Naive thymus-derived CD4-positive, alpha-beta T cell (primary cell): Measurements from ENCODE around the gene EPB41. TPM values are rescaled to one million over a fixed set of nuclear protein-coding genes. Genes with fewer than 3 reads are reported as not detected.

Source experiments
- ATAC-seq: fragments of 150-1000 bp; cut with Tn5 transposase; 2 replicates; pipeline ENCODE4 v1.10.0; 2021; ENCODE audit warnings: mild to moderate bottlenecking, moderate library complexity
- CTCF ChIA-PET: fragments of 350-600 bp; sonication (Branson Sonifier 250); formaldehyde crosslinking; loops from one replicate; lab custom pipeline; 2021; ENCODE audit warnings: antibody characterized with exemption; lab: Charles Lee
- POLR2A ChIA-PET: fragments of 350-600 bp; sonication (Branson Sonifier 250); formaldehyde crosslinking; loops from one replicate; lab custom pipeline; 2021; ENCODE audit warnings: antibody characterized with exemption, inconsistent platforms; lab: Charles Lee
- DNase-seq, 9 donors: peaks; one replicate each; pipeline versions ENCODE4 v3.0.0 to v3.0.0-alpha.2; 2020 to 2022; ENCODE audit warnings: mixed read lengths in 1 of 9
- H3K27ac ChIP-seq: one replicate; pipeline ENCODE4 v1.7.0; 2013; ENCODE audit warnings: mild to moderate bottlenecking, low read depth, low read length, moderate library complexity
- H3K27me3 ChIP-seq, 2 donors: one replicate each; pipeline ENCODE4 v1.7.0; 2013; ENCODE audit warnings: low read length in 2 of 2, mild to moderate bottlenecking in 2 of 2, moderate library complexity in 2 of 2; ENCODE audit not compliant: control insufficient read depth in 2 of 2, insufficient read depth in 2 of 2
- H3K36me3 ChIP-seq, 3 experiments: 1 replicate in 2 of 3; 2 replicates in 1 of 3; pipeline ENCODE4 v1.7.0; 2013; ENCODE audit warnings: low read length in 3 of 3, mild to moderate bottlenecking in 3 of 3, moderate library complexity in 1 of 3; ENCODE audit not compliant: insufficient read depth in 3 of 3, control insufficient read depth in 2 of 3
- H3K4me1 ChIP-seq, 2 donors: one replicate each; pipeline ENCODE4 v1.7.0; 2013; ENCODE audit warnings: low read length in 2 of 2, mild to moderate bottlenecking in 2 of 2, moderate library complexity in 1 of 2; ENCODE audit not compliant: control insufficient read depth in 2 of 2, insufficient read depth in 2 of 2
- H3K4me3 ChIP-seq: 2 replicates; pipeline ENCODE4 v1.7.0; 2013; ENCODE audit warnings: mild to moderate bottlenecking, low read length
- H3K9me3 ChIP-seq, 3 experiments: 1 replicate in 2 of 3; 2 replicates in 1 of 3; pipeline ENCODE4 v1.7.0; 2013; ENCODE audit warnings: low read length in 3 of 3; ENCODE audit not compliant: control insufficient read depth in 2 of 3
- H3K27ac Mint-ChIP-seq, 9 donors: one replicate each; pipeline ENCODE4 v1.8.0; 2020 to 2022; ENCODE audit warnings: mixed read lengths in 9 of 9, mild to moderate bottlenecking in 8 of 9, moderate library complexity in 5 of 9, inconsistent platforms in 2 of 9
- H3K27me3 Mint-ChIP-seq, 5 donors: one replicate each; pipeline ENCODE4 v1.8.0; 2021 to 2022; ENCODE audit warnings: mixed read lengths in 5 of 5, mild to moderate bottlenecking in 1 of 5
- H3K36me3 Mint-ChIP-seq, 5 donors: one replicate each; pipeline ENCODE4 v1.8.0; 2020 to 2022; ENCODE audit warnings: mixed read lengths in 5 of 5, mild to moderate bottlenecking in 3 of 5, inconsistent platforms in 1 of 5
- H3K4me1 Mint-ChIP-seq, 7 donors: one replicate each; pipeline ENCODE4 v1.8.0; 2020 to 2022; ENCODE audit warnings: mixed read lengths in 7 of 7, mild to moderate bottlenecking in 3 of 7, inconsistent platforms in 1 of 7
- H3K4me3 Mint-ChIP-seq, 10 donors: one replicate each; pipeline ENCODE4 v1.8.0; 2020 to 2022; ENCODE audit warnings: mild to moderate bottlenecking in 10 of 10, mixed read lengths in 10 of 10, moderate library complexity in 6 of 10, inconsistent platforms in 2 of 10
- H3K9me3 Mint-ChIP-seq, 11 donors: one replicate each; pipeline ENCODE4 v1.8.0; 2020 to 2022; ENCODE audit warnings: mixed read lengths in 11 of 11, mild to moderate bottlenecking in 4 of 11, inconsistent platforms in 1 of 11, moderate library complexity in 1 of 11
- intact Hi-C, 2 donors: fragments of 100-400 bp; cut with micrococcal nuclease; formaldehyde crosslinking; loops; one replicate each; pipeline ENCODE4 v1.15.1; 2023
- polyA plus RNA-seq, 2 donors: library from polyadenylated mRNA; unstranded; fragments of 300-500 nt; fragmentation: Illumina TruSeq; gene quantifications; one replicate each; pipeline ENCODE4 v1.2.3, GENCODE V29; 2021
- total RNA-seq, 6 experiments: library from RNA in 5 of 6; stranded (reverse) in 5 of 6; gene quantifications; 1 replicate in 5 of 6; 2 replicates in 1 of 6; pipeline ENCODE4 v1.2.3 and lab custom pipeline; 2021 to 2026

EPB41 gene
- total and polyA plus RNA-seq, 7 experiments from 2014 or later = 115 to 325 (median 162) TPM

DNA sequence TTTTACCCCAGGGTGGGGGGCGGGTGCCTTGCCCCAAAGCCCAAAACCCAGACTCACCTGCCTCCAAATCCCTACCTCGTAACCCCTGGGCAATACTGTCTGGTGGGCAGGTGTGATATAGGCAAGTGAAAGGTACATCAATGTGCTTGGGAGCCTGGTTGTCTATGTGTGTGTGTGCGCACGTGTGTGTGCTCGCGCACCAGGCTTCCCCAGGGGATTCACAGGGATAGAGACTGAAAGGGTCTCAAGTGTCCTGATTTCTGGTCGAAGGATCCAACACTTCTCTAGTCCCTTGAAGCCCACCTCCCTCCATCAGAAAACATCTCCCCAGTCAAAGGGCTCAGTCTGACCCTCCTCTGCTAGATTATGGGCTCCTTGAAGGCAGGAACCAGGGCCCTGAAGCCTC lies 28.9 kb upstream of the EPB41 start:
- CTCF ChIA-PET = interaction anchor here (0.5 to 2.6 kb wide), 11 partner anchors 8 to 1627 kb away, joined by 3 to 29 read pairs (median 4); no protein-coding TSS in a partner anchor
- POLR2A ChIA-PET = interaction anchor here (0.5 to 2.1 kb wide), 15 partner anchors 9 to 1360 kb away, joined by 3 to 20 read pairs (median 4); partner anchors contain the start of genes EPB41, SRSF4, TAF12 and YTHDF2
- Mint-ChIP-seq H3K4me3 (peak overlapping the region in 5 of 10 donors; percentile 70 to 95 (median 80)), H3K27ac (peak overlapping the region; percentile 74 to 98 (median 90)), H3K27me3 (no peaks in the 10 kb centered on the region), H3K36me3 (peaks cover 0 to 1% (median 0%) of the 10 kb centered on the region in 5 donors), H3K9me3 (peaks cover 0 to 3% (median 0%) of the 10 kb centered on the region in 11 donors), H3K4me1 (peaks cover 30 to 67% (median 51%) of the 10 kb centered on the region in 7 donors)
- Histone ChIP-seq H3K9me3 (no peaks in the 10 kb centered on the region), H3K36me3 (peaks cover 0 to 4% (median 0%) of the 10 kb centered on the region in 3 experiments), H3K4me1 (peaks cover 32 to 36% of the 10 kb centered on the region in 2 donors), H3K27ac (peak overlapping the region; percentile 79), H3K27me3 (no peaks in the 10 kb centered on the region), H3K4me3 (no peak overlapping the region)
- intact Hi-C loops = loop anchor here (1.0 to 10.0 kb wide), 10 partner anchors 29 to 653 kb away; partner anchors contain the start of genes EPB41 (in 2 of the 2), DNAJC8 (in 1 of the 2), RCC1 (in 1 of the 2) and SRSF4 (in 1 of the 2)
- ATAC-seq (no peak), DNase-seq (peak in 1 of 9 donors; percentile 2)

- peaks cover 32 to 36% of the 10 kb centered on the region in 2 donors for H3K4me1 ChIP-seq
Observed at GRCh38 chr1:28885977-28886730, 28.2 kb upstream of the EPB41 start.

DNA sequence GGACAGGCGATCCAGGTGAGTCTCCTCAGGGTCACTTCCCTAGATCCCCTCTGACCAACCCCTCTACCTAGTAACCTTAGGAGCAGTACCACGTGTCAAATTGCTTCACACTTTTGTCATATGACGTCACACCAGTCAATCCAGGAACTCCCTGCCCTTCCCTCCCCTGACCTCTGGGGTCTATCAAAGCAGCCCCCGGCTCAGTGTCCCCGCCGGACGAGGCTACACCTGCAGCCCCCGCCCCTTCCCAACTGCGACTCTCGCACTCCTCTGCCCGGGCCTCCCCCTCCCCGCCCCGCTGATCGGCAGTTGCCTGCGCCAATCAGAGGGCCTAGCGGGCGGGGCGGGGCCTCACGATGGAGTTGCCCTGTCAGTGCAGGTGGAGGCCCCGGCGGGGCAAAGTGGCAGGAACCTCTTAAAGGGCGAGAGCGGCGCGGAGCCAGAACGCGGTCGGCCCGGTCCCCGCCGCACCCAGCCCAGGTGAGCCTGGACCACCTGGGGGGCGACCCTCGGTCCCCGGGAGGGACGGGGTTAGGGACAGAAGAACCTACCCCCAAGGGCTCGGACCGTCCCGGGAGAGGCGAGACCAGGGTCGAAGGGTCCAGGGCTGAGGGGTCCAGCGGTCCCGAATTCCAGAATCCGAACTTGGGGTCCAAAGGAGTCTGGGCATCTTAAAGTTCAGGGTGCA lies 27.5 kb upstream of the EPB41 start:
- POLR2A ChIA-PET = interaction anchor here (0.8 to 1.6 kb wide), 6 partner anchors 10 to 243 kb away, joined by 3 to 9 read pairs (median 6); partner anchors contain the start of genes EPB41 and TAF12
- H3K4me3 Mint-ChIP-seq = peak overlapping the region; percentile 70 to 95 (median 84)
- no peaks in the 10 kb centered on the region for H3K27me3 Mint-ChIP-seq
- CTCF ChIA-PET = interaction anchor here (0.8 to 1.5 kb wide), 4 partner anchors 9 to 150 kb away, joined by 3 to 5 read pairs (median 3); partner anchors contain the start of gene YTHDF2
- peaks cover 0 to 4% (median 0%) of the 10 kb centered on the region in 3 experiments for H3K36me3 ChIP-seq
- ATAC-seq (peak; percentile 83), DNase-seq (peak; percentile 87 to 97 (median 91))
- H3K27me3 ChIP-seq = no peaks in the 10 kb centered on the region
- peaks cover 0 to 3% (median 0%) of the 10 kb centered on the region in 11 donors for H3K9me3 Mint-ChIP-seq
- peaks cover 37 to 68% (median 50%) of the 10 kb centered on the region in 7 donors for H3K4me1 Mint-ChIP-seq
- H3K4me1 ChIP-seq = peaks cover 32 to 36% of the 10 kb centered on the region in 2 donors
- H3K27ac Mint-ChIP-seq = peak overlapping the region; percentile 81 to 98 (median 94)
- peak overlapping the region; percentile 79 for H3K27ac ChIP-seq
- intact Hi-C loops = loop anchor here (1.0 to 10.0 kb wide), 9 partner anchors 8 to 655 kb away; partner anchors contain the start of genes DNAJC8 (in 1 of the 2), RCC1 (in 1 of the 2), RNU11 (in 1 of the 2) and YTHDF2 (in 1 of the 2)
- peaks cover 0 to 1% (median 0%) of the 10 kb centered on the region in 5 donors for H3K36me3 Mint-ChIP-seq
- no peaks in the 10 kb centered on the region for H3K9me3 ChIP-seq
- H3K4me3 ChIP-seq = peak overlapping the region; percentile 98

More at GRCh38 chr1:28885977-28886730, 28.2 kb upstream of the EPB41 start:
- Histone ChIP-seq H3K4me3 (peak overlapping the region; percentile 98), H3K9me3 (no peaks in the 10 kb centered on the region), H3K27me3 (no peaks in the 10 kb centered on the region), H3K27ac (peak overlapping the region; percentile 79), H3K36me3 (peaks cover 0 to 4% (median 0%) of the 10 kb centered on the region in 3 experiments)
- Mint-ChIP-seq H3K4me1 (peaks cover 36 to 70% (median 52%) of the 10 kb centered on the region in 7 donors), H3K9me3 (peaks cover 0 to 3% (median 0%) of the 10 kb centered on the region in 11 donors), H3K27ac (peak overlapping the region; percentile 81 to 98 (median 94)), H3K4me3 (peak overlapping the region; percentile 70 to 95 (median 84)), H3K27me3 (no peaks in the 10 kb centered on the region), H3K36me3 (peaks cover 0 to 1% (median 0%) of the 10 kb centered on the region in 5 donors)
- intact Hi-C loops = loop anchor here (1.0 to 10.0 kb wide), 12 partner anchors 28 to 654 kb away; partner anchors contain the start of genes EPB41 (in 2 of the 2), YTHDF2 (in 2 of the 2), DNAJC8 (in 1 of the 2) and RCC1 (in 1 of the 2)
- CTCF ChIA-PET = interaction anchor here (0.7 to 1.0 kb wide), 3 partner anchors 9 to 30 kb away, joined by 3 to 4 read pairs (median 3); no protein-coding TSS in a partner anchor
- peak in 1 of 9 donors; percentile 3 for DNase-seq
- no peak for ATAC-seq
- POLR2A ChIA-PET = interaction anchor here (0.6 to 1.3 kb wide), 4 partner anchors 10 to 516 kb away, joined by 3 to 8 read pairs (median 6); partner anchors contain the start of genes EPB41 and TAF12

DNA sequence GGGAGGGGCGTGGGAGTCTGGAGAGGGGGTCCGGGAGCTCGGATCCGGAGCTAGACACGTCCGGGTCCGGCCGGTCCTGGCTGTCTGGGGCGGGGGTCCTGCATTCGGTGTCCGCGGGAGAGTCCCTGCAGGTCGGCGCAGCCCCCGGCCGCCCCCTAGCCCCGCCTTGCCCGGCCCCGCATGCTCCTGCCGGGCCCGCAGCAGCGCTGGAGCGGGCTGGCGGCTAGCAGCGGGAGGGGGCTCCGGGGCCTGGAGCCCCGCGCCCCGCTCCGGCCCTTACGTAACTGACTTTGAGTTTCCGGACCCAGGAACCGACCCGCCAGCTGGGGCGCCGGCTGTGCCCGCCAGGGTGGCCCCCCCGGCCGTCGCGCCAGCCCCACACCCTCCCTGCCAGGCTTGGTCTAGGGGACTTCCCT lies 26.9 kb upstream of the EPB41 start:
- H3K9me3 ChIP-seq = no peaks in the 10 kb centered on the region
- ATAC-seq (peak; percentile 25), DNase-seq (peak in 6 of 9 donors; percentile 24 to 57 (median 26))
- intact Hi-C loops = loop anchor here (1.0 to 10.0 kb wide), 9 partner anchors 8 to 655 kb away; partner anchors contain the start of genes DNAJC8 (in 1 of the 2), RCC1 (in 1 of the 2), RNU11 (in 1 of the 2) and YTHDF2 (in 1 of the 2)
- H3K9me3 Mint-ChIP-seq = peaks cover 0 to 3% (median 0%) of the 10 kb centered on the region in 11 donors
- peaks cover 32 to 36% of the 10 kb centered on the region in 2 donors for H3K4me1 ChIP-seq
- H3K4me3 ChIP-seq = peak overlapping the region; percentile 98
- peak overlapping the region; percentile 88 to 96 (median 92) for H3K4me3 Mint-ChIP-seq
- H3K27me3 ChIP-seq = no peaks in the 10 kb centered on the region
- H3K4me1 Mint-ChIP-seq = peaks cover 32 to 66% (median 45%) of the 10 kb centered on the region in 7 donors
- no peaks in the 10 kb centered on the region for H3K27me3 Mint-ChIP-seq
- ChIA-PET CTCF (interaction anchor here (0.8 to 1.5 kb wide), 4 partner anchors 10 to 151 kb away, joined by 3 to 5 read pairs (median 3); partner anchors contain the start of gene YTHDF2), POLR2A (interaction anchor here (0.8 to 1.6 kb wide), 3 partner anchors 27 to 153 kb away, joined by 4 to 9 read pairs (median 5); partner anchors contain the start of gene EPB41)
- peak overlapping the region; percentile 48 to 94 (median 89) for H3K27ac Mint-ChIP-seq
- H3K27ac ChIP-seq = peak overlapping the region; percentile 79
- peaks cover 0 to 4% (median 0%) of the 10 kb centered on the region in 3 experiments for H3K36me3 ChIP-seq
- H3K36me3 Mint-ChIP-seq = peaks cover 0 to 1% (median 0%) of the 10 kb centered on the region in 5 donors

DNA sequence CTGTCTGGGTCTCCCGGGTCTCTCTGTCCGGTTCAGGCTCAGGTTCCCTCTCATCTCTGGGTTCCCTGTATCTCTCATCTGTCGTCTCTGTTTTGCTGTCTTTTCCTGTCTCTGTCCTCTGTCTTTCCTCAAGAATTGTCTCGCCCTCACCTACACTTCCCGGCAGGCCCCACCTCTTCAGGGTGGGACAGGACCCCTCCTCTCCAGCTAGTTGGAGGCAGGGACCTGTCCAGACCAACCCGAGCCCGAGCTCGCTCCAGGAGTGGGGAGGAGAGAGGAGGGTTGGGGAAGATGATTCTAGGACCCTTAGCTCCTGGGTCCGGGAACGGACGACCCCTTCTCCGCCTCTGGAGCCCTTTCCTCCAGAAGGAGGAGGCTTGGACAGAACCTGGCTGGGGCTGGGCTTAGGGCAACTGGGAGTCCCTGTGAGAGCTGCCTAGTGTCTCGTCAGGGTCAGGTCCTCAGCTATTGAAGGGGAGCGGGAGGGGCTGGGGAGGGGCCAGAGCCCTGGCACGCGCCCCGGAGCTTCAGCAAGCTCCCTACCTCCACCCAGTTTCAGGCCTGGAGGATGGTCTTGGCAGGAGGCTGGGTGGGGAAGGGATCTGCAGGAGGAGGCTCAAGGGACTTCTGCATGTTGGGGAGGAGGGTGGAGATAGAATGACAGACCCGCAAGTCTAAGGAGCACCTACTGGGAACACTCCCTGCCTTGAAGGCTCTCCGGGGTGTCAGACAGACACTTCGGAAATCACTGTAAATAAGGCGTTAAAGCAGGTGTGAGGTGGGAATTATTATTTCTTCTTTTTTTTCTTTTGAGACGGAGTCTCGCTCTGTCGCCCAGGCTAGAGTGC lies 26.3 kb upstream of the EPB41 start:
- intact Hi-C loops = loop anchor here (1.0 to 10.0 kb wide), 9 partner anchors 7 to 656 kb away; partner anchors contain the start of genes DNAJC8 (in 1 of the 2), RCC1 (in 1 of the 2), RNU11 (in 1 of the 2) and YTHDF2 (in 1 of the 2)
- H3K4me1 ChIP-seq = peaks cover 32 to 36% of the 10 kb centered on the region in 2 donors

More for the DNA sequence above, 26.3 kb upstream of the EPB41 start:
- peaks cover 0 to 3% (median 0%) of the 10 kb centered on the region in 11 donors for H3K9me3 Mint-ChIP-seq
- H3K27me3 ChIP-seq = no peaks in the 10 kb centered on the region
- peaks cover 0 to 4% (median 0%) of the 10 kb centered on the region in 3 experiments for H3K36me3 ChIP-seq
- peak overlapping the region; percentile 85 to 96 (median 92) for H3K4me3 Mint-ChIP-seq
- no peaks in the 10 kb centered on the region for H3K27me3 Mint-ChIP-seq
- ATAC-seq (no peak), DNase-seq (no peak)
- peak overlapping the region; percentile 79 for H3K27ac ChIP-seq
- H3K27ac Mint-ChIP-seq = peak overlapping the region; percentile 48 to 94 (median 84)
- ChIA-PET POLR2A (interaction anchor here (0.5 to 1.6 kb wide), 4 partner anchors 26 to 152 kb away, joined by 3 to 9 read pairs (median 4); partner anchors contain the start of gene EPB41), CTCF (interaction anchor here (0.8 to 1.5 kb wide), 6 partner anchors 11 to 152 kb away, joined by 3 to 5 read pairs (median 3); partner anchors contain the start of gene YTHDF2)
- H3K4me3 ChIP-seq = peak overlapping the region; percentile 98
- peaks cover 0 to 1% (median 0%) of the 10 kb centered on the region in 5 donors for H3K36me3 Mint-ChIP-seq
- peaks cover 32 to 66% (median 43%) of the 10 kb centered on the region in 7 donors for H3K4me1 Mint-ChIP-seq
- no peaks in the 10 kb centered on the region for H3K9me3 ChIP-seq
